HG02970 (cell line): ENCODE results near the gene ENOX1.

Experiments
- ATAC-seq: cut with Tn5 transposase; IDR thresholded peaks from one replicate; pipeline ENCODE4 v1.9.1; 2021; ENCODE audit warnings: mild to moderate bottlenecking, moderate library complexity, moderate number of reproducible peaks; ENCODE audit not compliant: unreplicated experiment, low FRiP score

The ENOX1 gene

GRCh38 chr13:43626994-43627393 lies 159.8 kb downstream of the ENOX1 start:
- ATAC-seq, result no peak

- no peak for ATAC-seq
Observed at GRCh38 chr13:43614063-43614462, 172.7 kb downstream of the ENOX1 start.

DNA sequence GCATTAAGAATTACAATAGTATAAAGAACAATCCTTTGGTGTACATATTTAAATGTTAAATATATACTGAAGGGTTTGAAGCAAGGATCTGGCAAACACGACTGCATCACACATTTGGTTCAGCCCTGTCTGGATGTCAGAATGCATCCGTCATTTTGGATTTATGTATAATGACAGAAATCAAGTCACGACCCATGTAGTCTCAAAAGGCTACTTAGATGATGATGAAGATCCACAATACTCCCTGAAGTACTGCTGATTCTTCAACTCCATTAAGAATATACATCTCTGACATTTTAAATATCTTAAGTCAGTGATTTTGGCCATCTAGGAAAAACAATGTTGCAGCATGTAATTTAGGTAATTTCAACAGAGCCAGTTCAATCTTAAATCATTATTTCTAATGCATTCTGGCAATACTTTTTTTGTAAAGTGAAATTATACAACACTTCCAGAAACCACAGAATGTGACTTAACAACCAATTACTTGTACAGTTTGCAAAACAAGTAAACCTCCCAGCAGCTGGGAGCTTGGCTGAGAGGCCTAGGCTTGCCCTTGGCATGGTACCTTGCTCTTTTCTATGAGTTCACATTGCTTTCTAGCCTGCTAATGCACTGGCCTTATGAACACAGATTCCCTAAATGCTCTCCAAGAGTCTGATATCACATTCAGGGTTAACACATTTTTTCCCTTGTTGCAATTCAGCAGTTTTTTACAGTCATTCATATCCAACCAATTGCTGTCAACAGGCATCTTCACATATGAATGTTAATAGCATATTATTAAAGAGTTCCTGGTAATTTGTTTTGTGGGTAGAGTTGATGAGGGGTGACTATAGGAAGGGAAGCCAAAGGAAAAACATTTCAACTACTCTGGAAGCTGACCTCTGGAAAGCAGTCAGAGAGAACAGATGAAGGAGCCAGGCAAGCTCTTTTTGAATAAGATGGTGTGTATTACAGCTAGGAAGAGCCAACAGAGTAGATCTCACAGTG lies 175.2 kb downstream of the ENOX1 start:
- no peak for ATAC-seq

- ATAC-seq, result no peak
Observed at GRCh38 chr13:43608400-43609137, 178.2 kb downstream of the ENOX1 start.

- no peak for ATAC-seq
Observed at GRCh38 chr13:43597599-43597945, 189.2 kb downstream of the ENOX1 start.

DNA sequence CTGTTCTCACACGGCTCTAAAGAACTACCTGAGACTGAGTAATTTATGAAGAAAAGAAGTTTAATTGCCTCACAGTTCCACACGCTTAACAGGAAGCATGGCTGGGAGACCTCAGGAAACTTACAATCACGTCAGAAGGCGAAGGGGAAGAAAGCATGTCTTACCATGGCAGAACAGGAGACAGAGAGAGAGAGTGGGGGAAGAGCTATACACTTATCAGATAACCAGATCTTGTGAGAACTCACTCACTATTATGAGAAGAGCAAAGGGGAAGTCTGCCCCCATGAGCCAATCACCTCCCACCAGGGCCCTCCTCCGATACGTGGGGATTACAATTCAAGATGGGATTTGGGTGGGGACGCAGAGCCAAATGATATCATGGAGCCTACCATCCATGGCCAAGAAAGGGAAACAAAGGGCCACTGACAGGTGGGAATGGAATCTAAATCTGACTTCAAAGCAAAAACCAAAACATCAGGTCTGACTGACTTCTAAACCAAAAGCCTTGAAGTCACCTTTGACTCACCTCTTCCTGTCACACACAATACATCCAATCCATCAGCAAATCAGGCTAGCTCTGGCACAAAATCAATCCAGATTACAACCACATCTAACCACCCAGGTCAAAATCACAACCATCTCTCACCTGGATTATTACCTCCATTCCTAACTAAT lies 189.7 kb downstream of the ENOX1 start:
- no peak for ATAC-seq

GRCh38 chr13:43596006-43596405 lies 190.8 kb downstream of the ENOX1 start:
- no peak for ATAC-seq

GRCh38 chr13:43587376-43587775 lies 199.4 kb downstream of the ENOX1 start:
- no peak for ATAC-seq

GRCh38 chr13:43584751-43585150 lies 202.0 kb downstream of the ENOX1 start:
- no peak for ATAC-seq

DNA sequence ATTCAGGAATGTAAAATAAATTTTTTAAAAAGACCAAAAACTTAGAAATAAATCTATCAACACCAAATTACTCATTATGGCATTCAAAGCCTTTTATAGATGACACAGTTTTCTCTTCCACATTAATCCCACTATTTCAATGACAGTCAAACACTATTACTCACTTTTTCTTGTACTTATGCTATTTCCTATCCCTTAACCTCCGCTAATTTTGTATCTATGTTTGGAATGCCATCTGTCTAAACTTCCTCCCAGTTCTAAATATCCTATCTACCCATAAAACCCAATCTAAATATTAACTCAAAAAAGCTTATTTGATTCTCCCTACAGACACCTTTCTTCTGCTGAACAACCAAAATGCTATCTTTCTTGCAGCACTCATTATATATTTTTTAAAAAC lies 203.5 kb downstream of the ENOX1 start:
- ATAC-seq, result no peak

GRCh38 chr13:43580280-43580679 lies 206.5 kb downstream of the ENOX1 start:
- no peak for ATAC-seq

DNA sequence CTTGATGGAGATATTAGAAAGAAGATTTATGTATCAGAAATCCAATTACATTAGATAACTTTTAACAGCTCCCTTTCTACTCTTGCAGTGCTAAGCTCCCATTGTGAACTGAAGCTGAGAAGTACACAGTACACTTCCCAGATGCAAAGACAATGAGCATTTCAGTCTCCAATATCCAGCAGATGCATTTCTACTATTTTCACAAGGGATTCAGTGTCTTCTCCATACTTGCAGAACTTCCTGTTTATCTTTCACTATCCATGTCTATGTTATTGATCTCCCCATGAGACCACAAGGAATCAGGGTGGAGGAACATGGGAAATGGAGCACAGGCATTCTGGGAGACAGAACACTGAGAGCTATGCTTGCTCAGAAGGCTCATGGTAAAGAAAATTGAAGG lies 207.5 kb downstream of the ENOX1 start:
- ATAC-seq, result no peak

DNA sequence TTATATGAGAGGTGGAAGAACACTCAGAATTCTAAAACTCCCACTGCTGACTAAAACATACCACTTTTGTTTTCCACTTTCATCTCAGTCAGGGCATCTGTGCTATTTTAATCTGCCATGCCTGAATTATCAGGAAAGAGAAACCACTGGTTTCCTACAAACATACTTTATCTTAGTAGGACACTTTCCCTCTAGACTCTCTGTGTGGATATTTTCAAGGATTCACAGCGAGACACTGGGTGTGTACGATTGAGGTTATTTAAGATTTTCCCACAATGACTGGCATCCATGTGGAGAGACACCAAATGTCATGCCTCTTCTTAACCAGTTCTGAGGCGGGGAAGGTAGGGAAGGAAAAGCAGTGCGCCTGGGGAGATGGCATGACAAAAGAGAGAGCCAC lies 212.2 kb downstream of the ENOX1 start:
- no peak for ATAC-seq

GRCh38 chr13:43573802-43574514 lies 212.8 kb downstream of the ENOX1 start:
- ATAC-seq, result no peak

DNA sequence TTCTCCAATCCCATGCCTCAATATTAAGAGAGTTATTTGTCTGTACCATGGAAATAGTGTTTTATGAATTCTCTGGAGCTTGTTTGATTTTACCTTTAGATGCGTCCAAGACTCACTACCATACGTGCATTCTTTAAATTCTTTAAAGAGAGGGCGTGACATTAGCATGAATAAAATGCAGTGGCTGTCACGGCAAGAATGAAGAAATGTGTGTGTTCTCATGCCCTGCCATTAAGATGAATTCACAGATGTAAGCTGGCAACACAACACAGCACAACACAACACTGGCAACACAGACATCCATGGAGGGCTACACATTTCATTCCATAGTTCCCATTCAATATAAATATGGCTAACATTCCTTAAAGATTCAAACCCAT lies 213.4 kb downstream of the ENOX1 start:
- ATAC-seq, result no peak

- ATAC-seq, result no peak
Observed at GRCh38 chr13:43572656-43573360, 214.0 kb downstream of the ENOX1 start.

GRCh38 chr13:43569658-43570057 lies 217.1 kb downstream of the ENOX1 start:
- ATAC-seq, result no peak

GRCh38 chr13:43567608-43568007 lies 219.2 kb downstream of the ENOX1 start:
- ATAC-seq, result no peak

- ATAC-seq, result no peak
Observed at GRCh38 chr13:43564952-43565351, 221.8 kb downstream of the ENOX1 start.

DNA sequence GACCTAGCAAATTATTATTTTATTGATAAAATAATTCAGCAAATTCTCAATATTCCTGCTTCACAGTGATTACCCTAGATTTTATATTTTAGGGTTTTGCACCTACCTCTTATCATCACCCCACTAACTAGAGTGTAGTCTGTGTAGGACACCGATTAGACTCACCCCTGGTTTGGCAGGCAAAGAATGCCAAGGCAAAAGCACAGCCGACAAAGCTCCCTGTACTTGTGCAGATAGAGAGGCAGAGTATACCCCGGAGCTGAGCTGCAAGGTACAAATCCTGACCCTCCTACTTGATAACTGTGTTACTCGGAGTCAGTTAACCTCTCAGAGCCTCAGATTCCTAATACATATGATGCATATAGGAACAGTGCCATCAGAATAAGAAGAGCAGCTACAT lies 225.7 kb downstream of the ENOX1 start:
- ATAC-seq, result no peak
